ENCODE measurements around the gene PTEN. TPM values are rescaled to one million over a fixed set of nuclear protein-coding genes. Genes with fewer than 3 reads are reported as not detected.

Gene PTEN
- total and polyA plus RNA-seq, 4 donors = 11.5 to 76.6 (median 37.5) TPM

- H3K4me1 ChIP-seq (ENCODE audit: control insufficient read depth in 4 of 4, insufficient read depth in 4 of 4, low read length in 3 of 4) = peaks cover 0 to 19% (median 1%) of the 10 kb centered on the region in 4 donors
- H3K27me3 ChIP-seq (ENCODE audit: control insufficient read depth in 4 of 4, insufficient read depth in 4 of 4, low read length in 3 of 4) = no peaks in the 10 kb centered on the region
- no peaks in the 10 kb centered on the region for H3K9me3 ChIP-seq (ENCODE audit: control insufficient read depth in 4 of 4, low read length in 3 of 4)
- no peak overlapping the region for H3K27ac ChIP-seq (ENCODE audit: low read depth in 1 of 2, low read length in 2 of 2)
- H3K36me3 ChIP-seq (ENCODE audit: control insufficient read depth in 4 of 4, insufficient read depth in 3 of 4, low read depth in 1 of 4, low read length in 3 of 4) = no peaks in the 10 kb centered on the region
- TF ChIP-seq FOXA2 (IDR thresholded peaks at IDR 0.05) = no peak
- TF ChIP-seq SP1 (IDR thresholded peaks at IDR 0.05) = no peak
- TF ChIP-seq RXRA (IDR thresholded peaks at IDR 0.05) = no peak
- TF ChIP-seq EGR1 (IDR thresholded peaks at IDR 0.05; ENCODE audit: low read depth in 2 of 2) = no peak
- DNase-seq (ENCODE audit: low spot score) = no peak
- no peak overlapping the region for H3K9ac ChIP-seq (ENCODE audit: low read depth in 1 of 2, low read length in 2 of 2)
- 98% methylated on average over 1 of the region's 1 CpG for whole genome bisulfite sequencing
- no peak overlapping the region for H3K4me3 ChIP-seq (ENCODE audit: low read depth in 1 of 3, low read length in 3 of 3)
These were observed 111.3 kb downstream of the PTEN start for GRCh38 chr10:87974769-87975168.

- no peak for DNase-seq (ENCODE audit: low spot score)
- Histone ChIP-seq H3K27me3 (ENCODE audit: control insufficient read depth in 4 of 4, insufficient read depth in 4 of 4, low read length in 3 of 4) (no peaks in the 10 kb centered on the region), H3K9me3 (ENCODE audit: control insufficient read depth in 4 of 4, low read length in 3 of 4) (no peaks in the 10 kb centered on the region), H3K4me3 (ENCODE audit: low read depth in 1 of 3, low read length in 3 of 3) (no peak overlapping the region), H3K9ac (ENCODE audit: low read depth in 1 of 2, low read length in 2 of 2) (no peak overlapping the region), H3K27ac (ENCODE audit: low read depth in 1 of 2, low read length in 2 of 2) (peak overlapping the region; percentile 47 to 48), H3K36me3 (ENCODE audit: control insufficient read depth in 4 of 4, insufficient read depth in 3 of 4, low read depth in 1 of 4, low read length in 3 of 4) (no peaks in the 10 kb centered on the region), H3K4me1 (ENCODE audit: control insufficient read depth in 4 of 4, insufficient read depth in 4 of 4, low read length in 3 of 4) (peaks cover 0 to 11% (median 1%) of the 10 kb centered on the region in 4 donors)
- TF ChIP-seq GABPA (IDR thresholded peaks at IDR 0.05 in 1 of 2, conservative IDR thresholded peaks at IDR 0.05 in 1 of 2) = no peak
- TF ChIP-seq JUND (IDR thresholded peaks at IDR 0.05) = peak; percentile 98
- no peak for TF ChIP-seq FOXA2 (IDR thresholded peaks at IDR 0.05)
- TF ChIP-seq, protein P1, sequence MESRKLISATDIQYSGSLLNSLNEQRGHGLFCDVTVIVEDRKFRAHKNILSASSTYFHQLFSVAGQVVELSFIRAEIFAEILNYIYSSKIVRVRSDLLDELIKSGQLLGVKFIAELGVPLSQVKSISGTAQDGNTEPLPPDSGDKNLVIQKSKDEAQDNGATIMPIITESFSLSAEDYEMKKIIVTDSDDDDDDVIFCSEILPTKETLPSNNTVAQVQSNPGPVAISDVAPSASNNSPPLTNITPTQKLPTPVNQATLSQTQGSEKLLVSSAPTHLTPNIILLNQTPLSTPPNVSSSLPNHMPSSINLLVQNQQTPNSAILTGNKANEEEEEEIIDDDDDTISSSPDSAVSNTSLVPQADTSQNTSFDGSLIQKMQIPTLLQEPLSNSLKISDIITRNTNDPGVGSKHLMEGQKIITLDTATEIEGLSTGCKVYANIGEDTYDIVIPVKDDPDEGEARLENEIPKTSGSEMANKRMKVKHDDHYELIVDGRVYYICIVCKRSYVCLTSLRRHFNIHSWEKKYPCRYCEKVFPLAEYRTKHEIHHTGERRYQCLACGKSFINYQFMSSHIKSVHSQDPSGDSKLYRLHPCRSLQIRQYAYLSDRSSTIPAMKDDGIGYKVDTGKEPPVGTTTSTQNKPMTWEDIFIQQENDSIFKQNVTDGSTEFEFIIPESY (IDR thresholded peaks at IDR 0.05) = no peak
- TF ChIP-seq, protein P2, sequence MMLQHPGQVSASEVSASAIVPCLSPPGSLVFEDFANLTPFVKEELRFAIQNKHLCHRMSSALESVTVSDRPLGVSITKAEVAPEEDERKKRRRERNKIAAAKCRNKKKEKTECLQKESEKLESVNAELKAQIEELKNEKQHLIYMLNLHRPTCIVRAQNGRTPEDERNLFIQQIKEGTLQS (IDR thresholded peaks at IDR 0.05) = peak; percentile 90
- peak in 1 of 2 donors; percentile 34 for TF ChIP-seq EGR1 (IDR thresholded peaks at IDR 0.05; ENCODE audit: low read depth in 2 of 2)
- TF ChIP-seq RXRA (IDR thresholded peaks at IDR 0.05) = peak; percentile 49 to 60
- TF ChIP-seq REST (IDR thresholded peaks at IDR 0.05) = no peak
- no peak for TF ChIP-seq RAD21 (IDR thresholded peaks at IDR 0.05)
- no peak for TF ChIP-seq SP1 (IDR thresholded peaks at IDR 0.05)
- no peak for TF ChIP-seq YY1 (IDR thresholded peaks at IDR 0.05)
- TF ChIP-seq HNF4A (conservative IDR thresholded peaks at IDR 0.05) = peak; percentile 22 to 32
- WGBS = 48% methylated on average over 4 of the region's 4 CpGs
These were observed 112.8 kb downstream of the PTEN start for GRCh38 chr10:87976101-87976743.
